SK-N-SH (cell line): ENCODE measurements around the gene MPV17L2. TPM values are rescaled to one million over a fixed set of nuclear protein-coding genes. Genes with fewer than 3 reads are reported as not detected.

Experiments
- CTCF ChIA-PET: fragments of 300-600, 350-600 bp; formaldehyde crosslinking; extraction: SDS; loops from one replicate; lab custom pipeline; 2021; lab: Yijun Ruan, JAX
- POLR2A ChIA-PET: fragments of 350-600 bp; sonication (Branson Sonifier 250); formaldehyde crosslinking; extraction: SDS; loops from one replicate; lab custom pipeline; 2020; ENCODE audit warnings: antibody characterized with exemption, inconsistent platforms; lab: Yijun Ruan, JAX
- DNase-seq: peaks from one replicate; pipeline ENCODE4 v3.0.0; 2012
- H2AFZ ChIP-seq: fragments of 200-600 bp; sonication (generic); 2 replicates; pipeline ENCODE4 v1.8.1; 2016; ENCODE audit warnings: antibody characterized with exemption, mild to moderate bottlenecking, low read depth
- H3F3A ChIP-seq: fragments of 200-600 bp; sonication (generic); replicated peaks from 2 replicates; pipeline ENCODE3; 2016; ENCODE audit warnings: antibody characterized with exemption, mild to moderate bottlenecking; ENCODE audit not compliant: insufficient read depth
- H3K27ac ChIP-seq, 2 experiments: fragments of 200-500 bp in 1 of 2; fragments of 200-600 bp in 1 of 2; sonication (Bioruptor generic) in 1 of 2; sonication (generic), shearing (Covaris generic) in 1 of 2; 2 replicates each; pipeline versions ENCODE4 v1.5.1 to v1.6.1; 2014 to 2016; ENCODE audit warnings: low read depth in 2 of 2, inconsistent platforms in 1 of 2, low read length in 1 of 2, mild to moderate bottlenecking in 1 of 2, mixed read lengths in 1 of 2
- H3K27me3 ChIP-seq: fragments of 200-600 bp; sonication (generic), shearing (Covaris generic); 2 replicates; pipeline ENCODE4 v1.6.1; 2016; ENCODE audit warnings: mixed run types; ENCODE audit not compliant: insufficient read depth
- H3K36me3 ChIP-seq, 2 experiments: fragments of 200-500 bp in 1 of 2; fragments of 200-600 bp in 1 of 2; sonication (Bioruptor generic) in 1 of 2; sonication (generic) in 1 of 2; replicated peaks in 1 of 2; 2 replicates each; pipeline versions ENCODE3 to v1.5.1; 2014 to 2016; ENCODE audit warnings: low read length in 1 of 2, mild to moderate bottlenecking in 1 of 2; ENCODE audit not compliant: insufficient read depth in 2 of 2, control insufficient read depth in 1 of 2
- H3K4me1 ChIP-seq, 2 experiments: fragments of 200-500 bp in 1 of 2; fragments of 200-600 bp in 1 of 2; sonication (Bioruptor generic) in 1 of 2; sonication (generic), shearing (Covaris generic) in 1 of 2; 2 replicates each; pipeline versions ENCODE4 v1.5.1 to v1.6.1; 2014 to 2016; ENCODE audit warnings: low read depth in 1 of 2, low read length in 1 of 2, mixed run types in 1 of 2; ENCODE audit not compliant: insufficient read depth in 2 of 2, control insufficient read depth in 1 of 2
- H3K4me2 ChIP-seq: fragments of 200-600 bp; sonication (generic), shearing (Covaris generic); 2 replicates; pipeline ENCODE4 v1.6.1; 2017; ENCODE audit warnings: mixed run types
- H3K4me3 ChIP-seq, 2 experiments: fragments of 200-500 bp in 1 of 2; fragments of 200-600 bp in 1 of 2; sonication (Bioruptor generic) in 1 of 2; sonication (generic), shearing (Covaris generic) in 1 of 2; 2 replicates each; pipeline versions ENCODE4 v1.5.1 to v1.8.1; 2014 to 2016; ENCODE audit warnings: low read depth in 2 of 2, inconsistent platforms in 1 of 2, low read length in 1 of 2, mild to moderate bottlenecking in 1 of 2, mixed read lengths in 1 of 2, moderate library complexity in 1 of 2
- H3K79me2 ChIP-seq: fragments of 200-600 bp; sonication (generic); 2 replicates; pipeline ENCODE4 v1.8.1; 2017; ENCODE audit warnings: mild to moderate bottlenecking; ENCODE audit not compliant: insufficient read depth
- H3K9ac ChIP-seq: fragments of 200-600 bp; sonication (generic); 2 replicates; pipeline ENCODE4 v1.6.1; 2017; ENCODE audit warnings: mixed run types
- H3K9me2 ChIP-seq: fragments of 200-600 bp; sonication (generic); 2 replicates; pipeline ENCODE4 v1.6.1; 2017; ENCODE audit warnings: mixed run types
- H3K9me3 ChIP-seq: fragments of 200-600 bp; sonication (generic); 2 replicates; pipeline ENCODE4 v1.6.1; 2017; ENCODE audit warnings: mixed run types, mild to moderate bottlenecking, moderate library complexity
- H4K20me1 ChIP-seq: fragments of 200-600 bp; sonication (generic); 2 replicates; pipeline ENCODE4 v1.6.1; 2017; ENCODE audit warnings: mild to moderate bottlenecking, mixed run types; ENCODE audit not compliant: insufficient read depth
- ELF1 ChIP-seq: IDR thresholded peaks from 2 replicates; pipeline ENCODE4 v1.4.0; 2012
- FOXJ3 ChIP-seq: sonication (generic); formaldehyde crosslinking; IDR thresholded peaks from 2 replicates; pipeline ENCODE4 v1.5.1; 2020; ENCODE audit warnings: mild to moderate bottlenecking, missing genetic modification reagents
- FOXM1 ChIP-seq: IDR thresholded peaks from 2 replicates; pipeline ENCODE4 v1.4.0; 2012; ENCODE audit warnings: low read depth, mild to moderate bottlenecking
- GABPA ChIP-seq: IDR thresholded peaks from 2 replicates; pipeline ENCODE4 v1.4.0; 2012; ENCODE audit warnings: low read depth, mild to moderate bottlenecking
- GATA2 ChIP-seq: sonication (generic); formaldehyde crosslinking; IDR thresholded peaks from 2 replicates; pipeline ENCODE4 v1.5.0; 2020; ENCODE audit warnings: mild to moderate bottlenecking, missing genetic modification reagents
- IRF3 ChIP-seq: fragments of 150-350 bp; IDR thresholded peaks from 2 replicates; pipeline ENCODE4 v1.6.1; 2016; ENCODE audit warnings: mild to moderate bottlenecking, low read depth, low read length
- JUND ChIP-seq: IDR thresholded peaks from 2 replicates; pipeline ENCODE4 v1.4.0; 2012
- MEF2A ChIP-seq: IDR thresholded peaks from 2 replicates; pipeline ENCODE4 v1.4.0; 2012; ENCODE audit warnings: low read depth, borderline replicate concordance
- MXI1 ChIP-seq: IDR thresholded peaks from 2 replicates; pipeline ENCODE4 v1.6.1; 2012; ENCODE audit warnings: mild to moderate bottlenecking, low read depth, low read length, improper control_type of control experiment
- NFIC ChIP-seq: IDR thresholded peaks from 2 replicates; pipeline ENCODE4 v1.4.0; 2012; ENCODE audit warnings: borderline replicate concordance
- POLR2AphosphoS5 ChIP-seq: IDR thresholded peaks from 2 replicates; pipeline ENCODE4 v1.6.1; 2012; ENCODE audit warnings: low read depth, low read length
- RAD21 ChIP-seq: IDR thresholded peaks from 2 replicates; pipeline ENCODE4 v1.6.1; 2012; ENCODE audit warnings: mild to moderate bottlenecking, low read length
- RCOR1 ChIP-seq: fragments of 150-350 bp; IDR thresholded peaks from 2 replicates; pipeline ENCODE4 v1.6.1; 2017; ENCODE audit warnings: antibody characterized with exemption, low read length
- REST ChIP-seq: IDR thresholded peaks from 2 replicates; pipeline ENCODE4 v1.6.1; 2012; ENCODE audit warnings: mild to moderate bottlenecking, low read depth, low read length, moderate library complexity
- RFX5 ChIP-seq: IDR thresholded peaks from 2 replicates; pipeline ENCODE4 v1.6.1; 2012; ENCODE audit warnings: mild to moderate bottlenecking, improper control_type of control experiment, low read length
- SMC3 ChIP-seq: IDR thresholded peaks from 2 replicates; pipeline ENCODE4 v1.6.1; 2012; ENCODE audit warnings: low read depth, low read length, improper control_type of control experiment
- WGBS: methylation state at CpG from one replicate; pipeline ENCODE4 v1.1.6; 2017; ENCODE audit warnings: low lambda C conversion rate; 5-methylcytosine and 5-hydroxymethylcytosine counted together
- polyA plus RNA-seq, 3 experiments: library from polyadenylated mRNA; depleted of rRNA; stranded (reverse); fragments of >200 nt; gene quantifications; 2 replicates each; pipeline ENCODE4 v1.2.3, GENCODE V29; 2012
- TF ChIP-seq, protein P1 (sequence below): fragments of 200-600 bp; sonication (generic); IDR thresholded peaks from 2 replicates; pipeline ENCODE4 v1.6.1; 2017; ENCODE audit warnings: antibody characterized with exemption, mild to moderate bottlenecking, moderate library complexity
- TF ChIP-seq, protein P2 (sequence below): fragments of 150-350 bp; IDR thresholded peaks from 2 replicates; pipeline ENCODE4 v1.6.1; 2017; ENCODE audit warnings: antibody characterized with exemption, low read length, low read depth, borderline replicate concordance
- TF ChIP-seq, protein P3 (sequence below): IDR thresholded peaks from 2 replicates; pipeline ENCODE4 v1.4.0; 2012; ENCODE audit warnings: low read depth, borderline replicate concordance
- TF ChIP-seq, protein P4 (sequence below): IDR thresholded peaks from 2 replicates; pipeline ENCODE4 v1.4.0; 2012; ENCODE audit warnings: low read depth

The MPV17L2 gene
- polyA plus RNA-seq, 1 of the 3 experiments (the other 2 are of a cell fraction), result 17.5 TPM

DNA sequence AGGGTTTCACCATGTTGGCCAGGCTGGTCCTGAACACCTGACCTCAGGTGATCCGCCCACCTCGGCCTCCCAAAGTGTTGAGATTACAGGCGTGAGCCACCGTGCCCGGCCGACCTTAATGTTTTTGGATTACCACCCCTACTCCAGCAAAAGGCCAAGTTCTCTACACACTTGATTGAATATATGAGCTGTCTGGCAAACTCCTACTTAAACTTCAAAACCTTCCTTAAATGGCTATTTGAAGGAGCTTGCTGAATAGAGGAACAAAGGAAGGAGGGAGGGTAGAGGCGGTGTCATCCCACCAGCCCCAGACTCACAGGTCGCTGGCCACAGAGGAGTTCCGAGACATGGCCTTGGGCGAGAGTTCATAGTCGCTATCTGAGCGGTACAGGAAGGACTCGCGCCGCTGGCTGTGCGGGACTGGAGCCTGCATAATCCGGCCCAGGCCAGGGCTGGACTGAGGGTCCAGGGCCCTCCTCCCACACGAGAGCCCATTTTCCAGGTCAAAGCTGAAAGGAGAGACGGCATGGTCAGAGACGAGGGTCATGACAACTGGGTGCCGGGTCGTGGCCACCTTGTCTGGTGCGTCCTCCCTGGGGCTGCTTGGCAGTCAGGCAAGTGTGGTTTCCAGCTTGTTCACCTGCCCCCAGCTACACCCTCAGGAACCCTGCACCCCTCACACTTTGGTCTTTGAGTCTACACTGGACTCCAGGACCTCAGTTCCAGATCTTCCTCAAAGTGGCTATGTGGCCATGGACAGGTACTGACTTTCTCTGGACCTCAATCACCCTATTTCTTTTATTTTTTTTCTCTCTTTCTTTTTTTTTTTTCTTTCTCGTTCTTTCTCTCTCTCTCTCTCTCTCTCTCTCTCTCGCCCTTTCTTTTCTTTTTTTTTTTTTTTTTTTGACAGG is 29.1 kb downstream of the MPV17L2 start:
- POLR2A ChIA-PET, result no interaction called here
- DNase-seq, result no peak
- Histone ChIP-seq H4K20me1 (no peaks in the 10 kb centered on the region), H3K27me3 (no peaks in the 10 kb centered on the region), H3K79me2 (no peaks in the 10 kb centered on the region), H3K4me1 (peaks cover 0 to 19% of the 10 kb centered on the region in 2 experiments; a peak in 1 of 4 replicates), H3K4me2 (no peak overlapping the region), H3F3A (no peaks in the 10 kb centered on the region), H3K9me3 (no peaks in the 10 kb centered on the region), H3K36me3 (no peaks in the 10 kb centered on the region), H3K9me2 (no peaks in the 10 kb centered on the region), H3K4me3 (no peak overlapping the region), H2AFZ (no peak overlapping the region), H3K27ac (no peak overlapping the region), H3K9ac (no peak overlapping the region)
- CTCF ChIA-PET, result interaction anchor here (1.0 to 9.4 kb wide), 7 partner anchors 10 to 104 kb away, joined by 3 to 81 read pairs (median 17); a partner anchor contains a TSS
- TF ChIP-seq NFIC (no peak), RFX5 (no peak), REST (no peak), RCOR1 (no peak), RAD21 (no peak), FOXJ3 (CRISPR knock-in tag) (no peak), MEF2A (no peak), GATA2 (CRISPR knock-in tag) (no peak), SMC3 (no peak), FOXM1 (no peak), POLR2AphosphoS5 (no peak), IRF3 (no peak), JUND (no peak), GABPA (no peak), ELF1 (no peak), MXI1 (no peak)
- TF ChIP-seq, protein P1, sequence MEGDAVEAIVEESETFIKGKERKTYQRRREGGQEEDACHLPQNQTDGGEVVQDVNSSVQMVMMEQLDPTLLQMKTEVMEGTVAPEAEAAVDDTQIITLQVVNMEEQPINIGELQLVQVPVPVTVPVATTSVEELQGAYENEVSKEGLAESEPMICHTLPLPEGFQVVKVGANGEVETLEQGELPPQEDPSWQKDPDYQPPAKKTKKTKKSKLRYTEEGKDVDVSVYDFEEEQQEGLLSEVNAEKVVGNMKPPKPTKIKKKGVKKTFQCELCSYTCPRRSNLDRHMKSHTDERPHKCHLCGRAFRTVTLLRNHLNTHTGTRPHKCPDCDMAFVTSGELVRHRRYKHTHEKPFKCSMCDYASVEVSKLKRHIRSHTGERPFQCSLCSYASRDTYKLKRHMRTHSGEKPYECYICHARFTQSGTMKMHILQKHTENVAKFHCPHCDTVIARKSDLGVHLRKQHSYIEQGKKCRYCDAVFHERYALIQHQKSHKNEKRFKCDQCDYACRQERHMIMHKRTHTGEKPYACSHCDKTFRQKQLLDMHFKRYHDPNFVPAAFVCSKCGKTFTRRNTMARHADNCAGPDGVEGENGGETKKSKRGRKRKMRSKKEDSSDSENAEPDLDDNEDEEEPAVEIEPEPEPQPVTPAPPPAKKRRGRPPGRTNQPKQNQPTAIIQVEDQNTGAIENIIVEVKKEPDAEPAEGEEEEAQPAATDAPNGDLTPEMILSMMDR, result no peak
- TF ChIP-seq, protein P2, sequence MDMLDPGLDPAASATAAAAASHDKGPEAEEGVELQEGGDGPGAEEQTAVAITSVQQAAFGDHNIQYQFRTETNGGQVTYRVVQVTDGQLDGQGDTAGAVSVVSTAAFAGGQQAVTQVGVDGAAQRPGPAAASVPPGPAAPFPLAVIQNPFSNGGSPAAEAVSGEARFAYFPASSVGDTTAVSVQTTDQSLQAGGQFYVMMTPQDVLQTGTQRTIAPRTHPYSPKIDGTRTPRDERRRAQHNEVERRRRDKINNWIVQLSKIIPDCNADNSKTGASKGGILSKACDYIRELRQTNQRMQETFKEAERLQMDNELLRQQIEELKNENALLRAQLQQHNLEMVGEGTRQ, result no peak
- TF ChIP-seq, protein P3, sequence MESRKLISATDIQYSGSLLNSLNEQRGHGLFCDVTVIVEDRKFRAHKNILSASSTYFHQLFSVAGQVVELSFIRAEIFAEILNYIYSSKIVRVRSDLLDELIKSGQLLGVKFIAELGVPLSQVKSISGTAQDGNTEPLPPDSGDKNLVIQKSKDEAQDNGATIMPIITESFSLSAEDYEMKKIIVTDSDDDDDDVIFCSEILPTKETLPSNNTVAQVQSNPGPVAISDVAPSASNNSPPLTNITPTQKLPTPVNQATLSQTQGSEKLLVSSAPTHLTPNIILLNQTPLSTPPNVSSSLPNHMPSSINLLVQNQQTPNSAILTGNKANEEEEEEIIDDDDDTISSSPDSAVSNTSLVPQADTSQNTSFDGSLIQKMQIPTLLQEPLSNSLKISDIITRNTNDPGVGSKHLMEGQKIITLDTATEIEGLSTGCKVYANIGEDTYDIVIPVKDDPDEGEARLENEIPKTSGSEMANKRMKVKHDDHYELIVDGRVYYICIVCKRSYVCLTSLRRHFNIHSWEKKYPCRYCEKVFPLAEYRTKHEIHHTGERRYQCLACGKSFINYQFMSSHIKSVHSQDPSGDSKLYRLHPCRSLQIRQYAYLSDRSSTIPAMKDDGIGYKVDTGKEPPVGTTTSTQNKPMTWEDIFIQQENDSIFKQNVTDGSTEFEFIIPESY, result no peak
- TF ChIP-seq, protein P4, sequence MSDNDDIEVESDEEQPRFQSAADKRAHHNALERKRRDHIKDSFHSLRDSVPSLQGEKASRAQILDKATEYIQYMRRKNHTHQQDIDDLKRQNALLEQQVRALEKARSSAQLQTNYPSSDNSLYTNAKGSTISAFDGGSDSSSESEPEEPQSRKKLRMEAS, result no peak
- WGBS, result 77% methylated on average over 24 of the region's 25 CpGs
